Keratinocyte (primary cell): ENCODE data around the gene SMG7. TPM values are rescaled to one million over a fixed set of nuclear protein-coding genes. Genes with fewer than 3 reads are reported as not detected.

Experiments
- DNase-seq: peaks from one replicate; pipeline ENCODE4 v3.0.0-alpha.2; 2011; ENCODE audit warnings: low read depth, missing footprints, low spot score
- FAIRE-seq: peaks from 2 replicates; lab custom pipeline; 2011; peaks lifted over from hg19 to GRCh38; lab: Jason Lieb, UNC
- H2AFZ ChIP-seq: 2 replicates; pipeline ENCODE4 v1.6.0; 2012; ENCODE audit warnings: low read length, control low read depth, inconsistent platforms; ENCODE audit not compliant: control insufficient read depth
- H3K27ac ChIP-seq: 2 replicates; pipeline ENCODE4 v1.5.1; 2011; ENCODE audit warnings: low read length; ENCODE audit not compliant: control insufficient read depth, insufficient read depth
- H3K27me3 ChIP-seq: 3 replicates; pipeline ENCODE4 v1.6.0; 2011; ENCODE audit warnings: low read length; ENCODE audit not compliant: control insufficient read depth, insufficient read depth; ENCODE audit errors: extremely low read depth
- H3K36me3 ChIP-seq, 2 experiments: 2 replicates in 1 of 2; 3 replicates in 1 of 2; pipeline ENCODE4 v1.5.1; 2011; ENCODE audit warnings: low read length in 2 of 2, mild to moderate bottlenecking in 1 of 2; ENCODE audit not compliant: control insufficient read depth in 2 of 2, insufficient read depth in 2 of 2; ENCODE audit errors: extremely low read depth in 1 of 2
- H3K4me1 ChIP-seq: 3 replicates; pipeline ENCODE4 v1.5.1; 2011; ENCODE audit warnings: low read length; ENCODE audit not compliant: control insufficient read depth, insufficient read depth; ENCODE audit errors: extremely low read depth
- H3K4me2 ChIP-seq: 3 replicates; pipeline ENCODE4 v1.6.0; 2011; ENCODE audit warnings: low read depth, low read length; ENCODE audit not compliant: control insufficient read depth, insufficient read depth; ENCODE audit errors: extremely low read depth
- H3K4me3 ChIP-seq, 3 experiments: fragments of 200-600 bp in 1 of 3; sonication (generic) in 1 of 3; 2 replicates in 2 of 3; 3 replicates in 1 of 3; pipeline ENCODE4 v1.5.1; 2011 to 2016; ENCODE audit warnings: low read length in 3 of 3, mild to moderate bottlenecking in 3 of 3, control low read depth in 2 of 3, inconsistent platforms in 1 of 3, low read depth in 1 of 3, mixed read lengths in 1 of 3, mixed run types in 1 of 3, moderate library complexity in 1 of 3; ENCODE audit not compliant: control insufficient read depth in 2 of 3, insufficient read depth in 2 of 3; ENCODE audit errors: extremely low read depth in 1 of 3
- H3K79me2 ChIP-seq: 2 replicates; pipeline ENCODE4 v1.6.0; 2012; ENCODE audit warnings: low read length; ENCODE audit not compliant: control insufficient read depth, insufficient read depth
- H3K9ac ChIP-seq: 3 replicates; pipeline ENCODE4 v1.6.0; 2011; ENCODE audit warnings: low read length; ENCODE audit not compliant: control insufficient read depth, insufficient read depth; ENCODE audit errors: extremely low read depth
- H3K9me1 ChIP-seq: 3 replicates; pipeline ENCODE4 v1.6.0; 2011; ENCODE audit warnings: low read length; ENCODE audit not compliant: control insufficient read depth, insufficient read depth; ENCODE audit errors: extremely low read depth
- H3K9me3 ChIP-seq: 2 replicates; pipeline ENCODE4 v1.5.1; 2012; ENCODE audit warnings: low read depth, low read length; ENCODE audit not compliant: control insufficient read depth
- H4K20me1 ChIP-seq: 3 replicates; pipeline ENCODE4 v1.6.0; 2011; ENCODE audit warnings: low read length; ENCODE audit not compliant: control insufficient read depth, insufficient read depth; ENCODE audit errors: extremely low read depth
- EZH2 ChIP-seq: IDR thresholded peaks from one replicate; pipeline ENCODE4 v1.6.1; 2012; ENCODE audit warnings: inconsistent platforms, mild to moderate bottlenecking, low read length, moderate library complexity
- dilution Hi-C: fragments of 300-500 bp; cut with MboI; formaldehyde crosslinking; loops from one replicate; pipeline ENCODE4 v1.7.0; 2020; ENCODE audit warnings: low sequenced_read_pairs; ENCODE audit not compliant: extremely low pct_ligation_motif_present
- polyA plus RNA-seq, 5 experiments: library from polyadenylated mRNA; depleted of rRNA in 3 of 5; stranded (reverse) in 3 of 5; stranded (forward) in 1 of 5; unstranded in 1 of 5; fragments of >200 nt; gene quantifications; 1 replicate in 1 of 5; 2 replicates in 3 of 5; 3 replicates in 1 of 5; pipeline versions ENCODE4 v1.2.1 to v1.2.3, GENCODE V29; 2011 to 2012; ENCODE audit warnings: missing spikeins in 2 of 5, low read depth in 1 of 5, low replicate concordance in 1 of 5
- TF ChIP-seq, protein P1 (sequence below), 3 experiments: IDR thresholded peaks in 1 of 3; conservative IDR thresholded peaks in 1 of 3; optimal IDR thresholded peaks in 1 of 3; 2 replicates in 2 of 3; 3 replicates in 1 of 3; pipeline versions ENCODE3 to v1.5.1; 2011; ENCODE audit warnings: low read length in 3 of 3, mild to moderate bottlenecking in 3 of 3, moderate library complexity in 2 of 3, control low read depth in 1 of 3, inconsistent platforms in 1 of 3; ENCODE audit not compliant: insufficient read depth in 2 of 3; ENCODE audit errors: extremely low read depth in 1 of 3

The SMG7 gene
- polyA plus RNA-seq, 1 donor (not counting 4 experiments of a cell fraction or from before 2014, with no cell fraction given), result 38.2 TPM

DNA sequence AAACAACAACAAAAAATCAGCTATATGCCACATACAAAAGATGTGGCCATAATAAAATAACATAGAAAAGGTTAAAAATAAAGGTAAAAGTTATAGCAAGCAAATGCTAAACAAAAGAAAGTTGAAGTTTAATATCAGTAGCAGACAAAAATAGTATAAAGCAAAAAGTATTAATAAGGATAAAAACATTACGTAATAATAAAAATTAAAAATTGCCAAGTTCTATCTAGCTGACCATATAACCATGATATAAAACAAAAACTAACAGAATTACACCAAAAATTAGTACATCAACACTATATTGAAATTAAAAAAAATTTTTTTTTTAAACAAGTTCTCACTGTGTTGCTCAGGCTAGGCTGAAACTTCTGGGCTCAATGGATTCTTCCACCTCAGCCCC is 15.5 kb upstream of the SMG7 start:
- H3K4me1 ChIP-seq, result peaks cover 26% of the 10 kb centered on the region
- no peak overlapping the region for H3K27ac ChIP-seq
- H3K9me3 ChIP-seq, result no peaks in the 10 kb centered on the region
- H3K4me3 ChIP-seq, result no peak overlapping the region
- no peaks in the 10 kb centered on the region for H3K27me3 ChIP-seq
- no peak overlapping the region for H3K4me2 ChIP-seq
- H2AFZ ChIP-seq, result no peak overlapping the region
- H3K9ac ChIP-seq, result no peak overlapping the region
- dilution Hi-C loops, result no loop called here
- no peaks in the 10 kb centered on the region for H3K9me1 ChIP-seq
- no peaks in the 10 kb centered on the region for H3K79me2 ChIP-seq
- no peaks in the 10 kb centered on the region for H3K36me3 ChIP-seq
- FAIRE-seq, result no peak
- DNase-seq, result no peak
- TF ChIP-seq EZH2, result no peak
- TF ChIP-seq, protein P1, sequence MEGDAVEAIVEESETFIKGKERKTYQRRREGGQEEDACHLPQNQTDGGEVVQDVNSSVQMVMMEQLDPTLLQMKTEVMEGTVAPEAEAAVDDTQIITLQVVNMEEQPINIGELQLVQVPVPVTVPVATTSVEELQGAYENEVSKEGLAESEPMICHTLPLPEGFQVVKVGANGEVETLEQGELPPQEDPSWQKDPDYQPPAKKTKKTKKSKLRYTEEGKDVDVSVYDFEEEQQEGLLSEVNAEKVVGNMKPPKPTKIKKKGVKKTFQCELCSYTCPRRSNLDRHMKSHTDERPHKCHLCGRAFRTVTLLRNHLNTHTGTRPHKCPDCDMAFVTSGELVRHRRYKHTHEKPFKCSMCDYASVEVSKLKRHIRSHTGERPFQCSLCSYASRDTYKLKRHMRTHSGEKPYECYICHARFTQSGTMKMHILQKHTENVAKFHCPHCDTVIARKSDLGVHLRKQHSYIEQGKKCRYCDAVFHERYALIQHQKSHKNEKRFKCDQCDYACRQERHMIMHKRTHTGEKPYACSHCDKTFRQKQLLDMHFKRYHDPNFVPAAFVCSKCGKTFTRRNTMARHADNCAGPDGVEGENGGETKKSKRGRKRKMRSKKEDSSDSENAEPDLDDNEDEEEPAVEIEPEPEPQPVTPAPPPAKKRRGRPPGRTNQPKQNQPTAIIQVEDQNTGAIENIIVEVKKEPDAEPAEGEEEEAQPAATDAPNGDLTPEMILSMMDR (optimal IDR thresholded peaks at IDR 0.05 in 1 of 3, IDR thresholded peaks at IDR 0.05 in 1 of 3, conservative IDR thresholded peaks at IDR 0.05 in 1 of 3; ENCODE audit: extremely low read depth in 1 of 3, insufficient read depth in 2 of 3, low read length in 3 of 3), result no peak
- H4K20me1 ChIP-seq, result no peaks in the 10 kb centered on the region

DNA sequence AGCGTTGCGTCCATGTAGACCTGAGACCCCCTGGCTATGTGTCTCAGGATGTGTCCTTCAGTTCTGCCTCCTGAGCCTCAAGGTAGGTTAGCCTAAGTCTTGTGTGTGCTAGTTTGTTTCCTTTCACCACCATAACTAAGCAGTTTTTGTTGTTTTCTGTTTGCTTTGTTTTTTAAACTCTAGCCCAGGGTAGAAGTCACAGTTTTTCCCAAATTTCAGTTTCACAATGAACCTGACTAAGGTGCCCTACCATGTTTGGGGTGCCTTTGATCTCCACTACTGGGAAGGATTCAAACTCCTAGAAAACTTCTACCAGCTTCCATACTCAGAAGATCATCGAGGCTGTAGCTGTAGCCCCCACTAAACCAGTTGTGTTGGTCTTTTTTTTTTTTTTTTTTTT is 14.8 kb upstream of the SMG7 start:
- H3K79me2 ChIP-seq, result no peaks in the 10 kb centered on the region
- no peaks in the 10 kb centered on the region for H4K20me1 ChIP-seq
- no peak overlapping the region for H3K27ac ChIP-seq
- dilution Hi-C loops, result no loop called here
- H3K27me3 ChIP-seq, result no peaks in the 10 kb centered on the region
- peaks cover 32% of the 10 kb centered on the region for H3K4me1 ChIP-seq
- no peak overlapping the region for H3K9ac ChIP-seq
- H3K9me3 ChIP-seq, result no peaks in the 10 kb centered on the region
- H3K36me3 ChIP-seq, result no peaks in the 10 kb centered on the region
- TF ChIP-seq, protein P1 (optimal IDR thresholded peaks at IDR 0.05 in 1 of 3, IDR thresholded peaks at IDR 0.05 in 1 of 3, conservative IDR thresholded peaks at IDR 0.05 in 1 of 3; ENCODE audit: extremely low read depth in 1 of 3, insufficient read depth in 2 of 3, low read length in 3 of 3), result no peak
- no peak for TF ChIP-seq EZH2
- no peak overlapping the region for H2AFZ ChIP-seq
- no peak overlapping the region for H3K4me3 ChIP-seq
- DNase-seq, result no peak
- no peak for FAIRE-seq
- H3K4me2 ChIP-seq, result no peak overlapping the region
- no peaks in the 10 kb centered on the region for H3K9me1 ChIP-seq
